ENCODE results near the gene MXD1. TPM values are rescaled to one million over a fixed set of nuclear protein-coding genes. Genes with fewer than 3 reads are reported as not detected.
"Not testable (repeated sequence)": the region's sequence is repeated elsewhere in the genome, so short reads cannot be mapped to it uniquely, and the experiment has no call there.

Gene MXD1
- total RNA-seq, 1 experiment from 2014 or later, result 3.7 TPM

GRCh38 chr2:69893684-69894551, 21.0 kb upstream of the MXD1 start, which contains the start of gene SNRNP27:
Gene SNRNP27 (plus strand): TSS chr2:69893956. CDS start chr2:69893985, 29 bp downstream.
- H3K36me3 Mint-ChIP-seq (ENCODE audit: insufficient read depth in 1 of 3, low read depth in 3 of 3), result peaks cover 9 to 36% (median 34%) of the 10 kb centered on the region in 3 experiments; a peak in 6 of 7 replicates
- Histone ChIP-seq H4K20me1 (ENCODE audit: control insufficient read depth, insufficient read depth, insufficient read length) (no peaks in the 10 kb centered on the region), H4K5ac (ENCODE audit: insufficient read length, low read depth, low read length) (no peak within 1 kb of the TSS), H2BK120ac (ENCODE audit: low read depth, low read length, poor library complexity, severe bottlenecking) (no peak within 1 kb of the TSS), H2BK15ac (ENCODE audit: low read depth, low read length) (no peak within 1 kb of the TSS), H2BK5ac (ENCODE audit: insufficient read length, low read length) (no peak within 1 kb of the TSS), H3K4me2 (ENCODE audit: insufficient read depth, insufficient read length, low read length) (peak within 1 kb of the TSS; percentile 90), H2AK5ac (ENCODE audit: insufficient read length, low read length) (no peak within 1 kb of the TSS), H3K23me2 (ENCODE audit: insufficient read length, low read depth, low read length, poor library complexity, severe bottlenecking) (no peaks in the 10 kb centered on the region), H3K56ac (ENCODE audit: insufficient read length, low read depth, low read length) (no peak within 1 kb of the TSS), H3K79me1 (ENCODE audit: insufficient read depth, low read depth, low read length, poor library complexity, severe bottlenecking) (no peaks in the 10 kb centered on the region), H4K91ac (ENCODE audit: insufficient read length, low read depth, low read length) (no peak within 1 kb of the TSS), H3K4me1 (ENCODE audit: insufficient read depth, low read length) (no peaks in the 10 kb centered on the region), H2BK20ac (ENCODE audit: low read depth, low read length, poor library complexity, severe bottlenecking) (no peak within 1 kb of the TSS), H3K4ac (ENCODE audit: low read depth, low read length) (no peak within 1 kb of the TSS; the same call in 1 of the 2 replicates), H3T11ph (ENCODE audit: low read length) (no peak within 1 kb of the TSS), H4K8ac (replicated peaks; ENCODE audit: insufficient read length, low read depth, low read length) (no peak within 1 kb of the TSS), H3K18ac (ENCODE audit: insufficient read length, low read depth, low read length) (no peak within 1 kb of the TSS), H3K9me3 (ENCODE audit: control insufficient read depth, low read depth, low read length) (no peaks in the 10 kb centered on the region), H2AFZ (ENCODE audit: low read length) (peak within 1 kb of the TSS; percentile 98), H3K27me3 (ENCODE audit: insufficient read depth, low read length) (no peaks in the 10 kb centered on the region; the same call in 1 of the 2 replicates), H3K9ac (ENCODE audit: extremely low read depth, insufficient read length, low read length) (peak within 1 kb of the TSS; percentile 92), H3K27ac (ENCODE audit: insufficient read length, low read depth, low read length) (peak within 1 kb of the TSS; percentile 23), H3K23ac (ENCODE audit: insufficient read length, low read depth, low read length) (no peak within 1 kb of the TSS), H3K14ac (ENCODE audit: insufficient read depth, low read length) (peak within 1 kb of the TSS; percentile 90; the same call in 1 of the 2 replicates), H3K79me2 (ENCODE audit: insufficient read depth, low read length) (0 out of 2 replicates have a peak, but pooled peaks cover 1% of the 10 kb centered on the region), H2BK12ac (ENCODE audit: insufficient read length, low read depth, low read length) (no peak within 1 kb of the TSS)
- H3K27me3 Mint-ChIP-seq (ENCODE audit: low read depth), result no peaks in the 10 kb centered on the region; the same call in 1 of the 2 replicates
- DNase-seq, result peak; percentile 68
- H3K4me3 Mint-ChIP-seq, result peak within 1 kb of the TSS; percentile 99
- H3K27ac Mint-ChIP-seq, result peak within 1 kb of the TSS; percentile 97 to 100 (median 99)
- no CpG with 5 or more reads among the region's 32 CpGs for WGBS (ENCODE audit: extremely low coverage, insufficient read length, low lambda C conversion rate)
- H3K9me3 Mint-ChIP-seq, result peaks cover 0 to 2% of the 10 kb centered on the region in 2 experiments; a peak in 2 of 5 replicates
- peaks cover 0 to 11% of the 10 kb centered on the region in 2 experiments for H3K4me1 Mint-ChIP-seq
- no peak for TF ChIP-seq CTCF (conservative IDR thresholded peaks at IDR 0.05)

- H2AK5ac ChIP-seq (ENCODE audit: insufficient read length, low read length); H3K79me2 ChIP-seq (ENCODE audit: insufficient read depth, low read length); H3K56ac ChIP-seq (ENCODE audit: insufficient read length, low read depth, low read length); H3K4me1 ChIP-seq (ENCODE audit: insufficient read depth, low read length); H3K18ac ChIP-seq (ENCODE audit: insufficient read length, low read depth, low read length); H3K4ac ChIP-seq (ENCODE audit: low read depth, low read length); H3K23ac ChIP-seq (ENCODE audit: insufficient read length, low read depth, low read length); H4K20me1 ChIP-seq (ENCODE audit: control insufficient read depth, insufficient read depth, insufficient read length); H4K8ac ChIP-seq (replicated peaks; ENCODE audit: insufficient read length, low read depth, low read length); H3K27me3 ChIP-seq (ENCODE audit: insufficient read depth, low read length); H2AFZ ChIP-seq (ENCODE audit: low read length); H2BK12ac ChIP-seq (ENCODE audit: insufficient read length, low read depth, low read length); H2BK20ac ChIP-seq (ENCODE audit: low read depth, low read length, poor library complexity, severe bottlenecking); H3K9me3 ChIP-seq (ENCODE audit: control insufficient read depth, low read depth, low read length); H2BK120ac ChIP-seq (ENCODE audit: low read depth, low read length, poor library complexity, severe bottlenecking); H4K5ac ChIP-seq (ENCODE audit: insufficient read length, low read depth, low read length); H3K27ac ChIP-seq (ENCODE audit: insufficient read length, low read depth, low read length); H4K91ac ChIP-seq (ENCODE audit: insufficient read length, low read depth, low read length); H3K23me2 ChIP-seq (ENCODE audit: insufficient read length, low read depth, low read length, poor library complexity, severe bottlenecking); H2BK5ac ChIP-seq (ENCODE audit: insufficient read length, low read length); DNase-seq; H3K9me3 Mint-ChIP-seq; H3K79me1 ChIP-seq (ENCODE audit: insufficient read depth, low read depth, low read length, poor library complexity, severe bottlenecking); H3K14ac ChIP-seq (ENCODE audit: insufficient read depth, low read length); H3T11ph ChIP-seq (ENCODE audit: low read length); H3K27me3 Mint-ChIP-seq (ENCODE audit: low read depth); H2BK15ac ChIP-seq (ENCODE audit: low read depth, low read length): not testable (repeated sequence)
- Histone ChIP-seq H3K4me2 (ENCODE audit: insufficient read depth, insufficient read length, low read length) (peak overlapping the region; percentile 90), H3K9ac (ENCODE audit: extremely low read depth, insufficient read length, low read length) (peak overlapping the region; percentile 92)
- Mint-ChIP-seq H3K4me1 (peaks cover 0 to 11% of the 10 kb centered on the region in 2 experiments), H3K27ac (peak overlapping the region in 1 of 3 experiments; percentile 100; a peak in 1 of 7 replicates), H3K36me3 (ENCODE audit: insufficient read depth in 1 of 3, low read depth in 3 of 3) (peaks cover 9 to 42% (median 36%) of the 10 kb centered on the region in 3 experiments; a peak in 6 of 7 replicates), H3K4me3 (peak overlapping the region; percentile 99)
- no CpG with 5 or more reads among the region's 23 CpGs for WGBS (ENCODE audit: extremely low coverage, insufficient read length, low lambda C conversion rate)
Observed at GRCh38 chr2:69894737-69895136, 20.2 kb upstream of the MXD1 start.

All from H9 (cell line).